Lower leg skin (tissue), 3 donors: ENCODE data around the gene MUSK.

Source experiments
- CTCF ChIP-seq, 3 donors: fragments of 450-650 bp; IDR thresholded peaks; one replicate each; pipeline ENCODE4 v1.5.1; 2016; ENCODE audit warnings: antibody characterized with exemption in 3 of 3, mild to moderate bottlenecking in 3 of 3, moderate library complexity in 2 of 3
- POLR2A ChIP-seq, 2 donors: fragments of 450-650 bp; IDR thresholded peaks; one replicate each; pipeline ENCODE4 v1.6.1; 2016 to 2017; ENCODE audit warnings: antibody characterized with exemption in 2 of 2, mild to moderate bottlenecking in 1 of 2, moderate library complexity in 1 of 2

GRCh38 chr9:110802416-110803035 is 133.9 kb downstream of the MUSK start:
- TF ChIP-seq CTCF (IDR thresholded peaks at IDR 0.05) (no peak), POLR2A (IDR thresholded peaks at IDR 0.05) (no peak)
